ENCODE data around the gene KIF21A.

KIF21A gene

GRCh38 chr12:39435531-39435930 is 7.4 kb downstream of the KIF21A start:
- no peak for FAIRE-seq

DNA sequence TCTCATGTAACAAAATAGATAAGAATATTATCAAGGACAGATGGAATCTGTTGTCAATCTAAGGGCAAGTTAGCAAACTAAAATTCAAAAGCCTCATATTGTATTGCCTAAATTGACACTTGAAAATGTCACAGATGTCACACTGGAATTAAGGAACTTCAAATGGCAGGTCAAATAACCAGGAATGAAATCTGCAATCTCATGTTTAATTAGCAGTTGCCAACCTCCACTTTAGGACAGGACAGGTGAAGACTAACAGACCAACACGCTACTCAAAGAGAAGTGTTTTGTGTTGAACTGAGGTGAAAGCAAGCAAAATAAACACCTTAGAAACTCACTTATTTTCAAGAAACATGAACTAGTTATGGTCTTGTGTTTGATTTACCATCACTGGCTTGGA is 11.1 kb downstream of the KIF21A start:
- FAIRE-seq = peak; percentile 21

GRCh38 chr12:39431002-39431796 is 11.7 kb downstream of the KIF21A start:
- no peak for FAIRE-seq

- no peak for FAIRE-seq
Observed at GRCh38 chr12:39429809-39430208, 13.1 kb downstream of the KIF21A start.

- FAIRE-seq = peak; percentile 53
Observed at GRCh38 chr12:39427360-39427808, 15.5 kb downstream of the KIF21A start.

GRCh38 chr12:39426636-39427240 is 16.2 kb downstream of the KIF21A start:
- no peak for FAIRE-seq

GRCh38 chr12:39420043-39420442 is 22.9 kb downstream of the KIF21A start:
- FAIRE-seq = no peak

DNA sequence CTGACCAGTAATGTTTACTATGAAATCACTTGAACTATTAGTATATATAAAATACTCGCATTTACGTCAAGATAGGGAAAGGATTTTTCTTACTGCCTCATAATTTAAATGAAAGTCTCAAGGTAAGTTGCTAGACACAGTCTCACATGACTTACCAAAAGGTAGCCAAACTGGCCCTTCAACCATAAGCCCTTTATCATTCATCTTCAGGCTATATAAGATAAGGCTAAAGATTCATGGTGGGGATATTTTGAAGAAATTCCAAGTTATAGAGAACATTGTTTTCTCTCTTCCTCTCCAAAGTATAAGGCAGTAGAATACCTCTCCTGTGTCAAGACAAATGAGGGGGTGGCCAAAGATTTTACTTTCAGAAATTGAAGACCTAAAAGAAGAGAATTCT is 23.4 kb downstream of the KIF21A start:
- no peak for FAIRE-seq

GRCh38 chr12:39417916-39418315 is 25.0 kb downstream of the KIF21A start:
- FAIRE-seq = no peak

- FAIRE-seq = no peak
Observed at GRCh38 chr12:39413836-39414771, 28.8 kb downstream of the KIF21A start.

DNA sequence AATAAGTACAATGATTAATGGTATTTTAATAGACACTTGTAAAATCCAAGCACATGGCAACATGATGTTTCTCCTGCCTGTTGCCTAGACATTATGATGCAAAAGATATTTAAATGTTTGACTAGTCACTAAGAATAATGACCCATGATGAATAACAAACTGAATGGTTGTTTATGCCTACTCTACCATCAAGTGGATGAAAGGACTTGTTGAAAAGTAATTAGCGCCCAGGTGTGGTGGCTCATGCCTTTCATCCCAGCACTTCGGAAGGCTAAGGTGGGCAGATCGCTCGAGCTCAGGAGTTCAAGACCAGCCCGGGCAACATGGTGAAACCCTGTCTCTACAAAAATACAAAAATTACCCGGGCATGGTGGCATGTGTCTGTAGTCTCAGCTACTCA is 30.7 kb downstream of the KIF21A start:
- peak; percentile 36 for FAIRE-seq

DNA sequence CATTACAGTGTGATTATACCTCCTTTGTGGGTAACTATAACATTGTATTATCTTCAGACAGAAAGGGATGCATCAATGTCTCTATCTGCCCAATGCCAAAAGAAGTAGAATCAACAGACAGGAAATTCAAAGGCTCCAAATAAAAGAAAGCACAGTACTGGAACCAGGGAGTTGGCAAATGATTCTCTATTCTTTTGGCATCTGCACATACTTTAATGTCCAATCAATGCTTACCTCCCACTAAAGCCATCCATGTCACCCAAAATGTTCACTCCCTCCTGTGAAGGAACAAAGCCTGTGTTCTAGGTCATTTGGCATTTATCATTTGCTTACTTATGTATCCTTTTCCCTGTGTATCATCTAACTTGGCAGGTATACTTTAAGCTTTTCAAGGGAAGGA is 36.7 kb downstream of the KIF21A start:
- FAIRE-seq = no peak

DNA sequence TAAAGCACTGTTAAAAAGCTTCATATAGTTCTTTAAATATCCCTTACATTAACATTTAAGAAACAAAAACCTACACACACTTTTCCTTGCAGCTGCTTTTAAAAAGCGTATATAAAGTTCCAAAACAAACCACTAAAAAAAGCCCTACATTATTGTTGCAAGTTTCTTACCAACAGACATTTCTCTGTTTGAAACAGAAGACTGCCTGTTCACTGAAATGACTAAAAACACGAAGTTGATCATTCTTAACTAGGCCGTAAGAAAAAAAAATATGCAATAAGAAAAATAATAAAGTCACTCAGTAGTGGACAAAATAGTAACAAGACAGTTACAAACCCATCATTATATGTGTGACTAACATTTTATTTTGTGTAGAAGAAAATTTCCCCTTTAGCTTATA is 37.3 kb downstream of the KIF21A start:
- no peak for FAIRE-seq

GRCh38 chr12:39404000-39404399 is 38.9 kb downstream of the KIF21A start:
- FAIRE-seq = no peak

- FAIRE-seq = no peak
Observed at GRCh38 chr12:39403376-39403775, 39.5 kb downstream of the KIF21A start.

DNA sequence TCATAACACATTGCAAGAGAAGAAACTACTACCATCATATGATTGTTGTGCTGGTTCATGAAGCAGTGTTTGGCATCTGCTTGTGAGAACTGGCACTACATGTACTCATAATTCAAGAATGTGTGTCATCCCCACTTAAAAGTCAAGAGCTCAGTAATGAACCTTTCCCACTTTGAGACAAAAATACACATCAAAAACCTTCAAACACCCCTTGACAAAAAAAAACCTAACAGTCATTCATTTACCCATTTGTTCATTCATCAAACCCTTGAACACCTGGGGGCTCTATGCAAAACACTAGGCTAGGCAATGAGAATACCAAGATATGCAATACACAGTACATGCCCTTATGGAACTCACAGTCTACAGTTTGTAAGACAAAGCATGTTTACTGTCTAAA is 40.0 kb downstream of the KIF21A start:
- FAIRE-seq = no peak

GRCh38 chr12:39401459-39401858 is 41.5 kb downstream of the KIF21A start:
- no peak for FAIRE-seq

GRCh38 chr12:39395866-39396265 is 47.1 kb downstream of the KIF21A start:
- no peak for FAIRE-seq

DNA sequence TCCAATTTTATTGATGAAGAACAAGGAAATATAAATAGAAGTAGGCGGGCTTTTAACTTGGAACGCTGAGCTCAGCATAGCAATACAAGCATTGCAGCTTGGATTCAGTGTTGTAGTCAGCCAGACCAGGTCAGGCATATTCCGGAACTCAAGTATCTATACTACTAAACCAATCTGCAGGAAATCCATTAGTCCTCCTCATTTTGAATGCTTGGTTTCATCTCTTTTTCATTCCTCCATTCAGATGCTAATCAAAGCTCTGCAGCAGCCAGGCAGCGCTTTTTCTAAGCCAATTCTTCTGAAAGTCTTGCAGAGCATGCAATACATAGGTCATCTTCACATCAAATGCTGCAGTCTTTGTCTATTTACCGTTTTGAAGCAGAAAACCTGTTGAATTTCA is 49.0 kb downstream of the KIF21A start:
- FAIRE-seq = no peak

GRCh38 chr12:39393179-39393578 is 49.7 kb downstream of the KIF21A start:
- FAIRE-seq = no peak

- no peak for FAIRE-seq
Observed at GRCh38 chr12:39392154-39392925, 50.6 kb downstream of the KIF21A start.

- no peak for FAIRE-seq
Observed at GRCh38 chr12:39390752-39391151, 52.2 kb downstream of the KIF21A start.
